COR-L47 (cell line): ENCODE data around the gene SLC35B2.

ENCODE experiments used
- DNase-seq: peaks from one replicate; lab custom pipeline; 2025; lab: John Stamatoyannopoulos, UW

Gene SLC35B2

GRCh38 chr6:44254191-44255104, 2.9 kb downstream of the SLC35B2 start:
- DNase-seq: no peak

DNA sequence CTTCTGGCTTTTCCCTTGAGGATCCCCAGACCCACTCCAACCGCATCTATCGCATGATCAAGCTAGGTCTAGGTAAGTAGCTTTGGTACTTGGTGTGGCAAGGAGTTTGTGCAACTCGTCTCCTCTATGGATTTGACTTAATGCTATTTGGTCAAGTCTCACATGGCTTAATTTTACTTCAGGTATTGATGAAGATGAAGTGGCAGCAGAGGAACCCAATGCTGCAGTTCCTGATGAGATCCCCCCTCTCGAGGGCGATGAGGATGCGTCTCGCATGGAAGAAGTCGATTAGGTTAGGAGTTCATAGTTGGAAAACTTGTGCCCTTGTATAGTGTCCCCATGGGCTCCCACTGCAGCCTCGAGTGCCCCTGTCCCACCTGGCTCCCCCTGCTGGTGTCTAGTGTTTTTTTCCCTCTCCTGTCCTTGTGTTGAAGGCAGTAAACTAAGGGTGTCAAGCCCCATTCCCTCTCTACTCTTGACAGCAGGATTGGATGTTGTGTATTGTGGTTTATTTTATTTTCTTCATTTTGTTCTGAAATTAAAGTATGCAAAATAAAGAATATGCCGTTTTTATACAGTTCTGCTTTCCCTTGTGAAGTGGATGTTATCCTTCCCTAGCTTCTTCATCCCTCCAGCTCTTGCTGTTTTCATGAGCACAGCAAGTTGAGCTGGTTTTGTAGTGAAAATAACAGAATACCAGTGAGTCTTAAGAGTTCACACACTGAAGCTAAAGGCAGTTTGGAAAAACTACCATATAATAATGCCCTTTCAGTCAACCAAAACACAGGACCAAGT, 3.8 kb downstream of the SLC35B2 start:
- peak; percentile 19 for DNase-seq

GRCh38 chr6:44251576-44252524, 5.5 kb downstream of the SLC35B2 start:
- no peak for DNase-seq

DNA sequence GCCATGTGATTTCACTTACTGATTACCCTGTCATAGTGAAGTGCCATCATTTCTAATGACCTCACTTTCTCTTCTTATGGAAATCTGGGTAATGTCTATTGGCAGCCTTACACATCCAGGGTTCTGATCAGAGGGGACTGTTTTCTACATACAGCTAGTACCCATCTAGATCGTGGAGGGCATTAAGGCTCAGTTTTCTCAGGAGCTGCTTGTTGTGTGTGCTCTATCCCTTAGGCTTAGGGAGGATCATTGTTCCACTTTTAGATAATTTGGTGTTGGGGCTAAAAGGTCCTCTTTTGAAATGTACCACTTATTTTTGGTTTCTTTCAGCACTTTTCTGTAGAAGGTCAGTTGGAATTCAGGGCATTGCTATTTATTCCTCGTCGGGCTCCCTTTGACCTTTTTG, 6.6 kb downstream of the SLC35B2 start:
- no peak for DNase-seq

DNA sequence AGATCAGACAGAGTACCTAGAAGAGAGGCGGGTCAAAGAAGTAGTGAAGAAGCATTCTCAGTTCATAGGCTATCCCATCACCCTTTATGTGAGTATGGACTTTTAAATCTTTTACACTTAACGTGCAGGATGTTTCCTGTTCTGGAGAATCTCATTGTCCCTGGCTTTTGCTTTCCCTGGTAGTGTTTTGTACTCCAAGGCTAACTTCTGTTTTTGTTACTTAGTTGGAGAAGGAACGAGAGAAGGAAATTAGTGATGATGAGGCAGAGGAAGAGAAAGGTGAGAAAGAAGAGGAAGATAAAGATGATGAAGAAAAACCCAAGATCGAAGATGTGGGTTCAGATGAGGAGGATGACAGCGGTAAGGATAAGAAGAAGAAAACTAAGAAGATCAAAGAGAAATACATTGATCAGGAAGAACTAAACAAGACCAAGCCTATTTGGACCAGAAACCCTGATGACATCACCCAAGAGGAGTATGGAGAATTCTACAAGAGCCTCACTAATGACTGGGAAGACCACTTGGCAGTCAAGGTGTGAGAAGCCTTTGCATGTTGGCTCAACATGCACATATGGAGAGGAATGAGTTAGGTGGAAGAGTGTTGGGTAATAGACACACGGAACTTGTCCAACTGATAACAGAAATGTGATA, 7.1 kb downstream of the SLC35B2 start:
- no peak for DNase-seq

GRCh38 chr6:44249082-44249748, 8.1 kb downstream of the SLC35B2 start:
- no peak for DNase-seq

DNA sequence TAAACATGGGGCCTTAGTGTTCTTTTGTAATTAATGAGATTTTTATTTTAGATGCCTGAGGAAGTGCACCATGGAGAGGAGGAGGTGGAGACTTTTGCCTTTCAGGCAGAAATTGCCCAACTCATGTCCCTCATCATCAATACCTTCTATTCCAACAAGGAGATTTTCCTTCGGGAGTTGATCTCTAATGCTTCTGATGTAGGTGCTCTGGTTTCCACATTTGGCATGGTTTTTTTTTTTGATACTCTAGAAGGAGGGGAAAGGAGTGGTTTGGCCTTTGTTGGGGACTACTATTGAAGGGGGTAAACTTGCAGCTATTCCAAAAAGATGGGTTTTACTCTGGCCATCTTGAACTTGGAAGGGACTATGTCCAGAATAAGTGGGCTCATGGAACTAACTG, 8.7 kb downstream of the SLC35B2 start:
- no peak for DNase-seq

GRCh38 chr6:44247338-44248302, 9.7 kb downstream of the SLC35B2 start:
- DNase-seq: peak; percentile 61

GRCh38 chr6:44246663-44247337, 10.5 kb downstream of the SLC35B2 start, which contains the start of gene HSP90AB1:
Gene HSP90AB1 (plus strand): TSS chr6:44247101. CDS start chr6:44248630, 1,529 bp downstream.
- DNase-seq: peak; percentile 97

DNA sequence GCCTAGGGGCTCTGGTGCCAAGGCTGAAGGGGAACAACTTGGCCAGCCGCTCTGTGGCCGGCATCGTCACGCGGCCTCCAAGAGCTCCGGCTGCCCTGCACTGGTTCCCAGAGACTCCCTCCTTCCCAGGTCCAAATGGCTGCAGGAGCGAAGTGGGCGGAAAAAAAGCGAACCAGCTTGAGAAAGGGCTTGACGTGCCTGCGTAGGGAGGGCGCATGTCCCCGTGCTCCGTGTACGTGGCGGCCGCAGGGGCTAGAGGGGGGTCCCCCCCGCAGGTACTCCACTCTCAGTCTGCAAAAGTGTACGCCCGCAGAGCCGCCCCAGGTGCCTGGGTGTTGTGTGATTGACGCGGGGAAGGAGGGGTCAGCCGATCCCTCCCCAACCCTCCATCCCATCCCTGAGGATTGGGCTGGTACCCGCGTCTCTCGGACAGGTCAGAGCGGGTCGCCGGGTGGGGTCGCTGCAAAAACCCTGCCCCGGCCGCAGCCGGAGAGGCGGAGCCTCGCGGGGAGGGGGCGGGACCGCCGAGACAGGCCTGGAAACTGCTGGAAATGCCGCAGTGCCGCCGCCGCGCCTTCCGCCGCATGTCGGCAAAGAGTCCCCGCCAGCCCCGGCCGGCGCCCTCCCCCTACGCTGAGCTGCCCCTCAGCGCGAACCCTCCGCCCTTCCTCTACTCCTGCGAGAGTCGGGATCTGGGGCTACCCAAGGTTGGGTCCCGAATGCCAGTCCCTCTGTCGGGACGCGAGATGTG, 11.2 kb downstream of the SLC35B2 start:
- DNase-seq: peak; percentile 56

- no peak for DNase-seq
These were observed 11.9 kb downstream of the SLC35B2 start for GRCh38 chr6:44245391-44245911.

DNA sequence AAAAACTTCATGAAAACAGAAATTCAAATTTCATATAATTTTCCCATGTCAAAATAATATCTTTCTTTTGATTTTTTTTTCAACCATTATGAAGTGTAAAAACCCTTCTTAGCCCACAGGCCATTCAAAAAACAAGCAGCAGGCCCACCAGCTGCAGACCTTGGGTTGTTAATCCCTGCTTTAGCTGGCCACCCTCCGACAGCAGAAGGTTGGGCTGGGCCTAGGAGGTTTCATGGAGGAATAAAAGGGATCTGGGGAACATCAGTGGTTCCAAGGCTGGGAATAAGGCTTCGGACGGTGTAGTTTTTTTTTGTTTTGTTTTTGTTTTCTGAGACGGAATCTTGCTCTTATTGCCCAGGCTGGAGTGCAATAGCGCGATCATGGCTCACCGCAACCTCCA, 14.0 kb downstream of the SLC35B2 start:
- no peak for DNase-seq

- no peak for DNase-seq
These were observed 18.5 kb downstream of the SLC35B2 start for GRCh38 chr6:44238687-44239350.

GRCh38 chr6:44237813-44238433, 19.4 kb downstream of the SLC35B2 start:
- DNase-seq: peak; percentile 56

DNA sequence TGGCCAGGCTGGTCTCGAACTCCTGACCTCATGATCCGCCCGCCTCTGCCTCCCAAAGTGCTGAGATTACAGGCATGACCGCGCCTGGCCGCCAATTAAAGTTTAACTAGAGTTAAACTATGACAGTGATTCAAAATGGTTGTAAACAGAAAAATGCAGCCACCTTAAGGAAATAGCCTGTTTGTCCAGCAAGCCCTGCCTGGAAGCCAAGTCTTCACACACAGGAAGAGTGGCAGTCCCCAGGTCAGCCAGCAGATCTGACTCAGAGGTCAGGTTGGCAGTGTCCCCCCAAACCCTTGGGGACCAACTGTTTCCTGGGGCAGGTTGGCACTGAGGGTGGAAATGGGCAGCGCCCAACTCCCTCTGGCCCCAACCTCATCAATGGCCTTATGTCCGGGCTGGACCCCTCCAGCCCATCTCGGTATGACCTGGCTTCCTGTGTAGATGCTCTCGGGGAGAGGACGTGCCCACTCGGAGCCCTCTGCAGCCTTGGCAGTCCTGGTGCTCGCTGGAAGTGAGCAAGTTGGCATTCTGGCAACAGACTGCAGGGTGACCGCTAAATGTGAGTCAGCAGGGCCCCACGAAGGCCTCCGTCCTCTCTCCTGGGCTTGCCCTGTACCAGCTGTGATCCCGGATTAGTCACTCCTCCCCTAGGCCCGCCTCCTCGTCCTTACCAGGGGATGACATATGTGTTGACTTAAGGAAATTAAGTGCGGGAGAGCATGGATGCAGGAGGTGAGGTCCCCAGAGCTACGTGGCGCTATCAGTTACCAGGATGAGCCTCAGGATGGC, 20.1 kb downstream of the SLC35B2 start:
- DNase-seq: peak; percentile 69

GRCh38 chr6:44235891-44236516, 21.3 kb downstream of the SLC35B2 start:
- no peak for DNase-seq
